Activated CD8-positive, alpha-beta T cell treated with anti-CD3 and anti-CD28 coated beads for 36 hours (primary cell): ENCODE results near the gene ZNF697. TPM values are rescaled to one million over a fixed set of nuclear protein-coding genes. Genes with fewer than 3 reads are reported as not detected.
"Not testable (repeated sequence)": the region's sequence is repeated elsewhere in the genome, so short reads cannot be mapped to it uniquely, and the experiment has no call there.

ENCODE experiments used
- ATAC-seq: fragments of 200-7000 bp; cut with Tn5 transposase; one replicate; pipeline ENCODE4 v1.10.0; 2021; ENCODE audit warnings: mild to moderate bottlenecking, moderate library complexity
- CTCF ChIA-PET: fragments of 350-600 bp; sonication (Branson Sonifier 250); formaldehyde crosslinking; loops from one replicate; lab custom pipeline; 2021; ENCODE audit warnings: antibody characterized with exemption; lab: Charles Lee
- POLR2A ChIA-PET: fragments of 350-600 bp; sonication (Branson Sonifier 250); formaldehyde crosslinking; loops from one replicate; lab custom pipeline; 2021; ENCODE audit warnings: antibody characterized with exemption; lab: Charles Lee
- DNase-seq: peaks from one replicate; pipeline ENCODE4 v3.0.0-alpha.2; 2020
- H3K27ac Mint-ChIP-seq: one replicate; pipeline ENCODE4 v1.8.0; 2021; ENCODE audit warnings: mild to moderate bottlenecking, mixed read lengths
- H3K27me3 Mint-ChIP-seq: one replicate; pipeline ENCODE4 v1.8.0; 2021; ENCODE audit warnings: mixed read lengths
- H3K36me3 Mint-ChIP-seq: one replicate; pipeline ENCODE4 v1.8.0; 2021; ENCODE audit warnings: low read depth, mixed read lengths
- H3K4me1 Mint-ChIP-seq: one replicate; pipeline ENCODE4 v1.8.0; 2021; ENCODE audit warnings: low read depth, mixed read lengths
- H3K4me3 Mint-ChIP-seq: one replicate; pipeline ENCODE4 v1.8.0; 2021; ENCODE audit warnings: mild to moderate bottlenecking, moderate library complexity, mixed read lengths
- H3K9me3 Mint-ChIP-seq: one replicate; pipeline ENCODE4 v1.8.0; 2021; ENCODE audit warnings: mixed read lengths
- CTCF ChIP-seq: fragments of 200-600 bp; IDR thresholded peaks from one replicate; pipeline ENCODE4 v1.8.0; 2022; ENCODE audit warnings: antibody characterized with exemption, mild to moderate bottlenecking
- intact Hi-C: fragments of 100-400 bp; cut with micrococcal nuclease; formaldehyde crosslinking; loops from one replicate; pipeline ENCODE4 v1.10.0; 2022
- total RNA-seq, 2 experiments: library from RNA; stranded (reverse); gene quantifications; one replicate each; pipeline ENCODE4 v1.2.3, GENCODE V29; 2021

The ZNF697 gene
- under 1 TPM; 0.20 to 0.38 TPM for total RNA-seq

GRCh38 chr1:119647734-119648619 is at the start of gene ZNF697:
Gene ZNF697, minus strand, starts transcription at chr1:119648266. Its CDS starts 22,166 bp downstream, at chr1:119626100.
- CTCF ChIA-PET, result interaction anchor here (0.7 to 4.5 kb wide), 5 partner anchors 10 to 34 kb away, joined by 3 to 21 read pairs (median 4); no protein-coding TSS in a partner anchor
- Mint-ChIP-seq H3K4me3 (peak within 1 kb of the TSS; percentile 70), H3K9me3 (no peaks in the 10 kb centered on the region), H3K27me3 (peaks cover 67% of the 10 kb centered on the region), H3K4me1 (peaks cover 24% of the 10 kb centered on the region), H3K27ac (no peak within 1 kb of the TSS), H3K36me3 (no peaks in the 10 kb centered on the region)
- POLR2A ChIA-PET, result interaction anchor here (1.3 kb wide), 1 partner anchor 64 kb away, joined by 4 read pairs; the partner anchor contains the start of gene PHGDH
- no peak for TF ChIP-seq CTCF
- intact Hi-C loops, result no loop called here
- peak; percentile 79 for ATAC-seq
- DNase-seq, result peak; percentile 43

- POLR2A ChIA-PET, result interaction anchor here (1.1 kb wide), 1 partner anchor 66 kb away, joined by 3 read pairs; no protein-coding TSS in a partner anchor
- intact Hi-C loops, result no loop called here
- Mint-ChIP-seq H3K9me3 (peaks cover 17% of the 10 kb centered on the region), H3K27ac (no peak overlapping the region), H3K4me1 (no peaks in the 10 kb centered on the region), H3K36me3 (no peaks in the 10 kb centered on the region), H3K27me3 (peaks cover 22% of the 10 kb centered on the region), H3K4me3 (no peak overlapping the region)
- ATAC-seq (no peak), DNase-seq (no peak)
- CTCF ChIA-PET, result interaction anchor here (1.1 kb wide), 1 partner anchor 22 kb away, joined by 4 read pairs; no protein-coding TSS in a partner anchor
- no peak for TF ChIP-seq CTCF
These were observed 49.5 kb upstream of the ZNF697 start for GRCh38 chr1:119697598-119697997.

DNA sequence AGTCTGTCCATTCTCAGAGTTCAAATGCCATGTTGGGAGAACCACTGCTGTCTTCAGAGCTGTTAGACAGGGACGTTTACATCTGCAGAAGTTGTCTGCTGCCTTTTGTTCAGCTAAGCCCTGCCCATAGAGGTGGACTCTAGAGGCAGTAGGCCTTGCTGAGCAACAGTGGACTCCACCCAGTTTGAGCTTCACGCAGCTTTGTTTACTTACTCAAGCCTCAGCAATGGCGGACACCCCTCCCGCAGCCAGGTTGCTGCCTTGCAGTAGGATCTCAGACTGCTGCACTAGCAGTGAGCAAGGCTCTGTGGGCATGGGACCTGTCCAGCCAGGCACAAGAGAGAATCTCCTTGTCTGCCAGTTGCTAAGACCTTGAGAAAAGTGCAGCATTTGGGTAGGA is 48.8 kb upstream of the ZNF697 start:
- peaks cover 22% of the 10 kb centered on the region for H3K27me3 Mint-ChIP-seq
- CTCF ChIA-PET, result interaction anchor here (1.1 to 1.2 kb wide), 3 partner anchors 20 to 85 kb away, joined by 3 to 5 read pairs (median 3); no protein-coding TSS in a partner anchor
- ATAC-seq, DNase-seq, H3K36me3 Mint-ChIP-seq, H3K4me1 Mint-ChIP-seq, POLR2A ChIA-PET, H3K4me3 Mint-ChIP-seq, H3K27ac Mint-ChIP-seq, intact Hi-C loops: not testable (repeated sequence)
- H3K9me3 Mint-ChIP-seq, result peaks cover 12% of the 10 kb centered on the region

DNA sequence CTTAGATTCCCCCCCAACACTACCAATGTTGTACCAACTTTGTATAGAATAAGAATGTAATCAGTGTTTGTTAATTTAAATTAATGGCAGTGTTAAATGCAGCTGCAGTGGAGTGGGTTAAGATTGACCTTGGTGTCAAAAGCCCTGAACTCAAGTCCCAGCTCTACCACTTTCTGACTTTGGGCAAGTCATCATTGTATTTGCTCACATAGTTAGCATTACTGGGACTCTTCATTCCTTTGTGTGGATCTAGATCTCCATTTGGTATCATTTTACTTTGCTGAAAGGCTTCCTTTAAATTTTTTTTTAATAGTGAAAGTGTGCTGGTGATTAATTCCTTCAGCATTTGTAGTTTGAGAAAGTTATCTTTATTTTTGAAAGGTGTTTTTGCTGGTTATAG is 41.4 kb upstream of the ZNF697 start:
- H3K36me3 Mint-ChIP-seq, result no peaks in the 10 kb centered on the region
- peaks cover 5% of the 10 kb centered on the region for H3K27me3 Mint-ChIP-seq
- H3K9me3 Mint-ChIP-seq, result peaks cover 1% of the 10 kb centered on the region
- TF ChIP-seq CTCF, result no peak
- intact Hi-C loops, result no loop called here
- CTCF ChIA-PET, result interaction anchor here (1.4 to 7.0 kb wide), 2 partner anchors 13 to 78 kb away, joined by 3 to 66 read pairs; no protein-coding TSS in a partner anchor
- POLR2A ChIA-PET, result no interaction called here
- H3K4me3 Mint-ChIP-seq, result no peak overlapping the region
- no peak for ATAC-seq
- DNase-seq, result no peak
- no peak overlapping the region for H3K27ac Mint-ChIP-seq
- no peaks in the 10 kb centered on the region for H3K4me1 Mint-ChIP-seq

DNA sequence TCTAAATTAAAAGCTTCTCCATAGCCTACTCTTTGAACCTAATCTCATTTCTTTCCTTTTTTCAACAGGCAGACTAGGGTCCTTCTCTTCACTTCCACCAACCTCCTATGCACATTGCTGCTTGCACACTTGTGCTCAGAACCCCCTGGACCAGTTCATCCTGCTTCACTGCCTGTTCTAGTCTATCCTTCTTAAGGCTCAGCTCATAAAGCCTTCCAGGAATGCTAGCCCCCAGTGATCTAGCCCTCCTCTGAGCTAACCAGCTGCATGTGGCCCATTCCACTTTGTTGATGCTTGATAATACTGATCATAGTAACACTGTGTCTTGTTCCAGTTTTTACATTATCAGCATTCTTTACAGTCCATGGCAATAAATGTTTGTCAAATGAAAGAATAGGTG is 40.7 kb upstream of the ZNF697 start:
- no peaks in the 10 kb centered on the region for H3K36me3 Mint-ChIP-seq
- no peak overlapping the region for H3K27ac Mint-ChIP-seq
- no peak for DNase-seq
- H3K4me3 Mint-ChIP-seq, result no peak overlapping the region
- ChIA-PET POLR2A (no interaction called here), CTCF (interaction anchor here (0.9 to 7.0 kb wide), 3 partner anchors 12 to 77 kb away, joined by 3 to 66 read pairs (median 3); no protein-coding TSS in a partner anchor)
- H3K27me3 Mint-ChIP-seq, result peaks cover 3% of the 10 kb centered on the region
- no peaks in the 10 kb centered on the region for H3K4me1 Mint-ChIP-seq
- intact Hi-C loops, result no loop called here
- peaks cover 1% of the 10 kb centered on the region for H3K9me3 Mint-ChIP-seq
- no peak for ATAC-seq
- TF ChIP-seq CTCF, result no peak
